ENCODE measurements around the gene PHKB. TPM values are rescaled to one million over a fixed set of nuclear protein-coding genes. Genes with fewer than 3 reads are reported as not detected.

Gene PHKB
- polyA plus RNA-seq, 2 donors, result 19.5 to 21.2 TPM

DNA sequence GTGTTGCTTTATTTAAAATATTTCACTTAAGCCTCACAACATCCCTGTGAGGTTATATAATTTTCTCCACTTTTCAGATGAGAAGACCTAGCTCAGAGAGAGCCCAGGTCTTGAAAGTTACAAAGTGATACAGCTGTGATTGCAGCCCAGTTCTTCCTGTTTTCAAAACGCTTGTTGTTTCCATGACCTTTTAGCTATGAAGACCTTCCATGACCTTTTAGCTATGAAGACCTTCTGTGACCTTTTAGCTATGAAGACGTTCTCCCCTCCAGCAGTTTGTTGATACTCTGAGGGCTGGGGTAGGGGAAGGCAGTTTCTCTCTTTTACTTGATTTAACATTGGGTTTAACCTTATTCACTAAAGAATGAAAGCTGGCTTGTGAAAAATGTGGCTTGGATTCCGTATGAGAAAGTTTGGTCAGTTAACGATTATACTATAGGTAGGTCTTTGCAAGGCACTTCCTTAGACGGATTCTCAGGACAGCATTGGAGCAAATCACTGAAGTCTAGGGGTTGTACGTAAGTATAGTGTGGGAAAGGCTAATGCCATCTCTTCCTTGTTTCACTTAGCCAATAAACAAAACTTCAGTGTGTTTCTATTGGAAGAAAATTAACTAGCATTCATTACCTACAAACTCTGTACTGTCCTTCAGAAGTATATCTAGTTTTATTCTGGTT is 20.7 kb downstream of the PHKB start:
- Histone ChIP-seq H3K27me3 (ENCODE audit: control insufficient read depth in 1 of 2, insufficient read depth in 2 of 2, low read length in 2 of 2) (no peaks in the 10 kb centered on the region), H3K36me3 (ENCODE audit: control insufficient read depth in 2 of 2, insufficient read depth in 2 of 2, low read length in 1 of 2) (no peaks in the 10 kb centered on the region), H3K4me3 (ENCODE audit: low read depth in 1 of 2, low read length in 2 of 2) (no peak overlapping the region), H3K4me1 (ENCODE audit: control insufficient read depth in 2 of 2, insufficient read depth in 2 of 2, low read length in 1 of 2) (no peaks in the 10 kb centered on the region), H3K9me3 (ENCODE audit: control insufficient read depth in 2 of 2, insufficient read depth in 1 of 2, low read depth in 1 of 2, low read length in 1 of 2) (no peaks in the 10 kb centered on the region), H3K27ac (ENCODE audit: low read depth in 2 of 2, low read length in 1 of 2) (no peak overlapping the region)
- WGBS, 2 donors, result 72 to 80% methylated on average over 6 of the region's 6 CpGs

- Histone ChIP-seq H3K36me3 (ENCODE audit: control insufficient read depth in 2 of 2, insufficient read depth in 2 of 2, low read length in 1 of 2) (peaks cover 0 to 4% of the 10 kb centered on the region in 2 donors), H3K4me3 (ENCODE audit: low read depth in 1 of 2, low read length in 2 of 2) (no peak overlapping the region), H3K27me3 (ENCODE audit: control insufficient read depth in 1 of 2, insufficient read depth in 2 of 2, low read length in 2 of 2) (no peaks in the 10 kb centered on the region), H3K9me3 (ENCODE audit: control insufficient read depth in 2 of 2, insufficient read depth in 1 of 2, low read depth in 1 of 2, low read length in 1 of 2) (no peaks in the 10 kb centered on the region), H3K27ac (ENCODE audit: low read depth in 2 of 2, low read length in 1 of 2) (no peak overlapping the region), H3K4me1 (ENCODE audit: control insufficient read depth in 2 of 2, insufficient read depth in 2 of 2, low read length in 1 of 2) (no peaks in the 10 kb centered on the region)
- 93% methylated on average over 2 of the region's 2 CpGs for WGBS, 2 donors
Measured at GRCh38 chr16:47483616-47484015, 22.5 kb downstream of the PHKB start.

- no peak overlapping the region for H3K4me3 ChIP-seq (ENCODE audit: low read depth in 1 of 2, low read length in 2 of 2)
- H3K36me3 ChIP-seq (ENCODE audit: control insufficient read depth in 2 of 2, insufficient read depth in 2 of 2, low read length in 1 of 2), result peaks cover 0 to 4% of the 10 kb centered on the region in 2 donors
- no peak overlapping the region for H3K27ac ChIP-seq (ENCODE audit: low read depth in 2 of 2, low read length in 1 of 2)
- H3K27me3 ChIP-seq (ENCODE audit: control insufficient read depth in 1 of 2, insufficient read depth in 2 of 2, low read length in 2 of 2), result no peaks in the 10 kb centered on the region
- no peaks in the 10 kb centered on the region for H3K9me3 ChIP-seq (ENCODE audit: control insufficient read depth in 2 of 2, insufficient read depth in 1 of 2, low read depth in 1 of 2, low read length in 1 of 2)
- no peaks in the 10 kb centered on the region for H3K4me1 ChIP-seq (ENCODE audit: control insufficient read depth in 2 of 2, insufficient read depth in 2 of 2, low read length in 1 of 2)
Measured at GRCh38 chr16:47486856-47487255, 25.7 kb downstream of the PHKB start.

DNA sequence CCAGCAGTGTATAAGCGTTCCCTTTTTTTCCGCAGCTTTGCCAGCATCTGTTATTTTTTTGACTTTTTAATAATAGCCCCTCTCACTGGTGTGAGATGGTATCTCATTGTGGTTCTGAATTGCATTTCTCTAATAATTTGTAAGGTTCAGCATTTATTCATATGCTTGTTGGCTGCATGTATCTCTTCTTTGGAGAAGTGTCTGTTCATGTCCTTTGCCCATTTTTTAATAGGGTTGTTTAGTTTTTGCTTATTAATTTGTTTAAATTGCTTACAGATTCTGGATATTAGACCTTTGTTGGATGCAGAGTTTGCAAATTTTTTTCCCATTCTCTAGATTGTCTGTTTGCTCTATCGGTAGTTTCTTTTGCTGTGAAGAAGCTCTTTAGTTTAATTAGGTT is 26.9 kb downstream of the PHKB start:
- no peaks in the 10 kb centered on the region for H3K27me3 ChIP-seq (ENCODE audit: control insufficient read depth in 1 of 2, insufficient read depth in 2 of 2, low read length in 2 of 2)
- H3K27ac ChIP-seq (ENCODE audit: low read depth in 2 of 2, low read length in 1 of 2), result no peak overlapping the region
- H3K9me3 ChIP-seq (ENCODE audit: control insufficient read depth in 2 of 2, insufficient read depth in 1 of 2, low read depth in 1 of 2, low read length in 1 of 2), result no peaks in the 10 kb centered on the region
- WGBS, 2 donors, result 93 to 97% methylated on average over 3 of the region's 3 CpGs
- no peak overlapping the region for H3K4me3 ChIP-seq (ENCODE audit: low read depth in 1 of 2, low read length in 2 of 2)
- no peaks in the 10 kb centered on the region for H3K4me1 ChIP-seq (ENCODE audit: control insufficient read depth in 2 of 2, insufficient read depth in 2 of 2, low read length in 1 of 2)
- H3K36me3 ChIP-seq (ENCODE audit: control insufficient read depth in 2 of 2, insufficient read depth in 2 of 2, low read length in 1 of 2), result peaks cover 0 to 4% of the 10 kb centered on the region in 2 donors

- H3K27ac ChIP-seq (ENCODE audit: low read depth in 2 of 2, low read length in 1 of 2), result no peak overlapping the region
- no peaks in the 10 kb centered on the region for H3K27me3 ChIP-seq (ENCODE audit: control insufficient read depth in 1 of 2, insufficient read depth in 2 of 2, low read length in 2 of 2)
- no peaks in the 10 kb centered on the region for H3K4me1 ChIP-seq (ENCODE audit: control insufficient read depth in 2 of 2, insufficient read depth in 2 of 2, low read length in 1 of 2)
- peaks cover 0 to 4% of the 10 kb centered on the region in 2 donors for H3K36me3 ChIP-seq (ENCODE audit: control insufficient read depth in 2 of 2, insufficient read depth in 2 of 2, low read length in 1 of 2)
- H3K9me3 ChIP-seq (ENCODE audit: control insufficient read depth in 2 of 2, insufficient read depth in 1 of 2, low read depth in 1 of 2, low read length in 1 of 2), result no peaks in the 10 kb centered on the region
- H3K4me3 ChIP-seq (ENCODE audit: low read depth in 1 of 2, low read length in 2 of 2), result no peak overlapping the region
Measured at GRCh38 chr16:47490471-47490870, 29.3 kb downstream of the PHKB start.

GRCh38 chr16:47492036-47492427 is 30.9 kb downstream of the PHKB start:
- H3K4me3 ChIP-seq (ENCODE audit: low read depth in 1 of 2, low read length in 2 of 2), result no peak overlapping the region
- H3K4me1 ChIP-seq (ENCODE audit: control insufficient read depth in 2 of 2, insufficient read depth in 2 of 2, low read length in 1 of 2), result no peaks in the 10 kb centered on the region
- H3K27me3 ChIP-seq (ENCODE audit: control insufficient read depth in 1 of 2, insufficient read depth in 2 of 2, low read length in 2 of 2), result no peaks in the 10 kb centered on the region
- WGBS, 2 donors, result 51 to 66% methylated on average over 1 of the region's 1 CpG
- H3K27ac ChIP-seq (ENCODE audit: low read depth in 2 of 2, low read length in 1 of 2), result no peak overlapping the region
- peaks cover 0 to 4% of the 10 kb centered on the region in 2 donors for H3K36me3 ChIP-seq (ENCODE audit: control insufficient read depth in 2 of 2, insufficient read depth in 2 of 2, low read length in 1 of 2)
- H3K9me3 ChIP-seq (ENCODE audit: control insufficient read depth in 2 of 2, insufficient read depth in 1 of 2, low read depth in 1 of 2, low read length in 1 of 2), result no peaks in the 10 kb centered on the region

- peak overlapping the region; percentile 6 to 34 for H3K27ac ChIP-seq (ENCODE audit: low read depth in 2 of 2, low read length in 1 of 2)
- no peak overlapping the region for H3K4me3 ChIP-seq (ENCODE audit: low read depth in 1 of 2, low read length in 2 of 2)
- 74 to 80% methylated on average over 10 of the region's 10 CpGs for WGBS, 2 donors
- H3K36me3 ChIP-seq (ENCODE audit: control insufficient read depth in 2 of 2, insufficient read depth in 2 of 2, low read length in 1 of 2), result peaks cover 0 to 2% of the 10 kb centered on the region in 2 donors
- H3K4me1 ChIP-seq (ENCODE audit: control insufficient read depth in 2 of 2, insufficient read depth in 2 of 2, low read length in 1 of 2), result no peaks in the 10 kb centered on the region
- no peaks in the 10 kb centered on the region for H3K9me3 ChIP-seq (ENCODE audit: control insufficient read depth in 2 of 2, insufficient read depth in 1 of 2, low read depth in 1 of 2, low read length in 1 of 2)
- no peaks in the 10 kb centered on the region for H3K27me3 ChIP-seq (ENCODE audit: control insufficient read depth in 1 of 2, insufficient read depth in 2 of 2, low read length in 2 of 2)
Measured at GRCh38 chr16:47492428-47493377, 31.6 kb downstream of the PHKB start.

DNA sequence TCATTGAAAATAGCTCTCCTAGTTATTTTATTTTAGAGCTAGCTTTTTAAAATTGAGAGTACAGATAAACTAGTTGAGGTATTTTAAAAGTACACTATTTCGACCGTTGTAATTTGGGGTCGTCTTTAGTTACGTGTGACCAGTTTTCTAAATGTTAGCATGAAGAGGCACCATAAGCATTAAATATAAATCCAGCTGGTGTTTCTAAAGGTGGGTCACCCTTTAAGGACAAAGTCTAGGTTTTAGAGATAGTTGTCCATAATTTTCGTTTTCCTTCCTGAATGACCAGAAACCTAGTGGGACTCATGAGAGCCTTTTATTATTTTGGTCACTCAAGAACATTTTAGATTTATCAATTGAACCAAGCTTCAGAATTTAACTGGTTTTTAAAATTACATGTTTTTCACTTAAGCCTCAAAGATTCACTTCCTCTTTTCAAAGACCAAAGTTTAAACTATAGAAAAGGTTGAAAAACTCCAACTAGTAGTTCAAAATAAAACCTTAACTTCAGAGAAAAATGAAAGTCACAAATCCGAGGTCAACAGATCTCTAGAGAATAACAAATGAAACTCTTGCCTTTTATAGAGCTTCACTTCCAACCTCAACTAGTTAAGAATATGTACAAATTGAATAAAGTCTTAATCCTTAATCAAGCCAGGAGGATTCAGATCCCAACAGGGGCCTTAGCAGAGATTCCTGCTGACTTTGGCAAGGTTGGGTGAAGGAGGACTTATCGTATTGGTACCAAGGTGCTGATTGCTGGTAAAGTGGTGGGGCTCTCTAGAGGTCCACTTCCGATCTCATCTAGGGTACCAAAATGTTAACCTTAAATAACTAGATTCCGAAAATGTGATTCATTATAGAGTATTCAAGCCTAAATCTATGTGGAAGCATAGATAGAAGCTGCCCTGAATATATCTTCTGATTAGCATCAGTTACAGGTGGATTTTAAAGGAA is 32.5 kb downstream of the PHKB start:
- Histone ChIP-seq H3K36me3 (ENCODE audit: control insufficient read depth in 2 of 2, insufficient read depth in 2 of 2, low read length in 1 of 2) (no peaks in the 10 kb centered on the region), H3K27ac (ENCODE audit: low read depth in 2 of 2, low read length in 1 of 2) (peak overlapping the region in 1 of 2 donors; percentile 60), H3K27me3 (ENCODE audit: control insufficient read depth in 1 of 2, insufficient read depth in 2 of 2, low read length in 2 of 2) (no peaks in the 10 kb centered on the region), H3K4me1 (ENCODE audit: control insufficient read depth in 2 of 2, insufficient read depth in 2 of 2, low read length in 1 of 2) (no peaks in the 10 kb centered on the region), H3K4me3 (ENCODE audit: low read depth in 1 of 2, low read length in 2 of 2) (no peak overlapping the region), H3K9me3 (ENCODE audit: control insufficient read depth in 2 of 2, insufficient read depth in 1 of 2, low read depth in 1 of 2, low read length in 1 of 2) (no peaks in the 10 kb centered on the region)
- WGBS, 2 donors, result 76 to 80% methylated on average over 9 of the region's 9 CpGs

DNA sequence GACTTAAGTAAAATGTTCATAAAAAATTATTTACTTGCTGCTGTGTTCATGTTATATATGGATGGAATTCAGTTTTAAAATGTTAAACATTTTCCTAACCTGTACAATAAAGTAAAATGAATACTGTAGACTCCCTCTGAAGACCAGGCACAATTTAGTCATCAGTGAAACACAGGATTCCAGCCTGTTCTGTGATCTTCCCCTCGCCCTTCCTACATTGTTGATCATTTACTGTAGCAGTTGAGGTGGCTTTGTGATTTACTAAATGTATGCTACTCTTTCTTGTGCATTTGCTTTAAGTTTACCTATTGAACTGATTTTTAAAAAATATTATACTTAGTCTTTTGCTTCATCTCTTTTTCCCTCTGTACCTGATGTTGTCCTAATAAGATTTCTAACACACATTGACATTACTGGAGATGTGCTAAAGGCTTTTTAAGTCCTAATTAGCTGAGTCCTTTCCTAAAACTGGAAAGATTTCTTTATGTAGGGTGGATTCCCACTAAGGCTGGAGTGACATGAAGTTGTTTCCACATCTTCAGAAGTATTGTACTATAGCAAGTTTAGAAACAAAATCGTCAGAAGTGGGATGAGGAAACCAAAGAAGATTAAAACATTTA is 38.1 kb downstream of the PHKB start:
- Histone ChIP-seq H3K4me1 (ENCODE audit: control insufficient read depth in 2 of 2, insufficient read depth in 2 of 2, low read length in 1 of 2) (no peaks in the 10 kb centered on the region), H3K27me3 (ENCODE audit: control insufficient read depth in 1 of 2, insufficient read depth in 2 of 2, low read length in 2 of 2) (no peaks in the 10 kb centered on the region)

More for the DNA sequence above, 38.1 kb downstream of the PHKB start:
- H3K4me3 ChIP-seq (ENCODE audit: low read depth in 1 of 2, low read length in 2 of 2), result no peak overlapping the region
- WGBS, 2 donors, result 96 to 97% methylated on average over 2 of the region's 2 CpGs
- H3K36me3 ChIP-seq (ENCODE audit: control insufficient read depth in 2 of 2, insufficient read depth in 2 of 2, low read length in 1 of 2), result peaks cover 12 to 15% of the 10 kb centered on the region in 2 donors
- H3K9me3 ChIP-seq (ENCODE audit: control insufficient read depth in 2 of 2, insufficient read depth in 1 of 2, low read depth in 1 of 2, low read length in 1 of 2), result no peaks in the 10 kb centered on the region
- H3K27ac ChIP-seq (ENCODE audit: low read depth in 2 of 2, low read length in 1 of 2), result no peak overlapping the region
